Ramos (cell line): ENCODE results near the gene FNBP1.

Experiments used
- in situ Hi-C: fragments of 300-500 bp; cut with MboI; formaldehyde crosslinking; loops from one replicate; pipeline ENCODE4 v1.14.3; 2022; ENCODE audit warnings: low sequenced_read_pairs; ENCODE audit not compliant: unreplicated experiment

The FNBP1 gene

GRCh38 chr9:129900263-129901027 is 142.5 kb downstream of the FNBP1 start:
- in situ Hi-C loops: no loop called here

DNA sequence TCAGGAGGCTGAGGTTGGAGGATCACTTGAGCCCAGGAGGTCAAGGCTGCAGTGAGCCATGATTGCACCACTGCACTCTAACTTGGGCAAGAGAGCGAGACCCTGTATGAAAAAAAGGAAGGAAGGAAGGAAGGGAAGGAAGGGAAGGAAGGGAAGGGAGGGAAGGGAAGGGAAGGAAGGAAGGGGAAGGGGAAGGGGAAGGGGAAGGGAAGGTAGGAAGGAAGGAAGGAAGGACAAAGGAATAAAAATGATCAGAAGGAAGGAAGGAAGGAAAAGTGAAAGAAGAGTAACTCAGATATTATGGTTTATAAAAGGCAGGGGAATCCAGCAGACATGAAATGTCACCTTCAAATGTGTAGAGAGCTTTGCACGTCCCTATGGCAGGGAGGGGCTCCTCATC is 143.4 kb downstream of the FNBP1 start:
- in situ Hi-C loops: loop anchor here (25.0 kb wide), 1 partner anchor 188 kb away; no protein-coding TSS in a partner anchor

- in situ Hi-C loops: loop anchor here (25.0 kb wide), 1 partner anchor 189 kb away; no protein-coding TSS in a partner anchor
Observed at GRCh38 chr9:129898185-129898584, 144.8 kb downstream of the FNBP1 start.

DNA sequence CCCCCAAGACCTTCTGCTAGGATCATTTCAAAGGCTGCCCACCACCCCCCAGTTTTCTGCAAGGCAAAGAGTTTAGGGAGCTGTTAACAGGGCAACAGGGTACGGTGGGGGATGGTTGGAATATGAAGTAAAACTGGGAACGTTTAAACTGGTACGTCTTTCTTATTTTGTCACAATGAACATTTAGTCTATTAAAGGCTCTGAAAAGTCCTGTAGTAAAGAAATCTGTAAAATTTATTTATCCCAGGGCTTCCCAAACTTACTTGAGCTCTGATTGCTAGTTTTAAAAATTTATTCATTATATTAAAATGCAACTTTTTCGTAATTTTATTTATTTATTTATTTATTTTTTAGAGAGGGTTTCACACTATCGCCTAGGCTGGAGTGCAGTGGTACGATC is 145.7 kb downstream of the FNBP1 start:
- in situ Hi-C loops: loop anchor here (25.0 kb wide), 1 partner anchor 190 kb away; no protein-coding TSS in a partner anchor

DNA sequence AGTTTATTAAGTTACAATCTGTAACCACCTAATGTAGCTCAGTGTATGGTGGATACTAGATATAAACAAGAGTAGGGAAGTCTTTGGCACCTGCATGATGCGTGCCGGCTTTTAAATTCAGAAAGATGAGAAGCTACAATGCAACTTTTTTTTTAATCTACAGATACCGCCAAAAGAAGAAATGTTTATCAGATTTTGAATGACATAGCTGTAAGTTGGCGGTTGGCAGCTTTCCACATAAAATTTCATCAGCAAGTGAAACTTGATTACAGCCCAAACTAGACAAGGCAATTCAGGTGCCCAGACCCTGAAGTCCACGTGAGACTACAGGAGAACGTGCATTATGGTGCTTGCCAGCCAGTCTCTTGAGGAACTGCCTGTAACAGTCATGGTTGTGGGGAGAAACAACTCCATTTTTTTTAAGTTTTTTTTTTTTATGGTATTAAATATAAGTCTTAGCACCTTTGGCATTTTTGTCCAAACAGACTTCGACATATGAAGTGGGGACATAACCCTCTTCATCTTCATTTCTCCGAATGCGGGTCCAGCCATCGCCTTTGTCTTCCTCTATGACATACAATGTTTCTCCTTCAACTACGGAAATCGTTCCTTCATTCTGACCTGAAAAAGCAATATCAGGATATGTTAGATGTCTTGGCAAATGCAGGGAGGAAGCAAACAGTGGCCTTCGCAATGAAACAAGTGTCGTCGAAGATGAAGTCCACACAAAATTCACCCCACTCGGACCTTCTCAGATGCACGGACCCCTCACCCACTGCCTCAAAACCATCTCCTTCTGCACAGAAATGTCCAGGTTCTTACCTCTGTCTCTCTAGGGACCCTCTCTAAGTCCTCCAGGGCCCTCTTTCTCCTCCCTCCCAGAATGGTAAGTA is 147.4 kb downstream of the FNBP1 start:
- in situ Hi-C loops: loop anchor here (25.0 kb wide), 1 partner anchor 192 kb away; no protein-coding TSS in a partner anchor

DNA sequence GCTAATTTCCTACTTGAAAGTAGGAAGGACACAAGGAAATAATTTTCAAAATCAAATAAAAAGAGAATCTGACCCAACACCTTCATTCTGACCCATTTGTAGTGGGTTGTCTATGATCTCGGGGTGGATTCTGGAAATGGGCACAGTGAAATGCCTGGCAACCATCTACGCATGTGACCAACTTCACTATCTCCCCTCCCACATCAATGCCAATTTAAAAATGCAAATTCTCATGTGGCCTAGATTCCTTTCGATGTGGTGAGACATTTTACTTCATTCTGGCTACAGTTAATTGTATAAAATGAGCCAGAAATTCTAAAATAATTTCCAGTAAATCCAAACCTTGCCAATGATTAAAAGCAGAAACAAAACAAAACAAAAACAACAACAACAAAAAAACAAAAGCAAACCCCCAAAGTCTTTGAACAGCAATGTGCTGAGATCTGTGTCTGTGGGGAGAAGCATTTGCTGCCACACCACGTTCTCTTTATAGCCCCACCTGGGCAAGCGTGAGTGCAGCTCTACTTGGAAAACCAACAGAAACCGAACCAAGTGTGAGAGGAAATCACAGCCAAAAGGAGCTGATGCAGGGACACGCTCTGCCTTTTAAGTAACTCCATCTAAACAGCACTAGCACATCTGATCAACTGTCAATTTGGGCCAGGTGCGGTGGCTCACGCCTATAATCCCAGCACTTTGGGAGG is 148.7 kb downstream of the FNBP1 start:
- in situ Hi-C loops: loop anchor here (25.0 kb wide), 1 partner anchor 193 kb away; no protein-coding TSS in a partner anchor

DNA sequence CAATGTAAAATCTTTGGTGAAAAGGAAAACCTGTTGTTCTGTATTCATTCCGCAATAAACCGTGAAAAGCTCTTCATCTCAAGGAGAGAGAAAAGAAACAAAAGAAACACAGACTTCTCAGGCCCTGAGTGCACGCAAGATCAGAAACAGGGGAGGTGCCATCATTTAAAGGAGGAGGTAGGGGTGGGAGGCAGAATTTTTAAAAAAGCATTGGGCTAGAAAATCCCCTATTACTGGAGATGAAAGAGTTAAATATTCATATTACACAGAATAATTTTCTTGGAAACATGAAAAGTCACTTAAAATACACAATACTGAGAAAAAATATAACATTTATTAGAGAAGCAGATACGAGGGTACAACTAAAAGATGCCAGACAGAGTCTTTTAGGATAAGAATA is 151.4 kb downstream of the FNBP1 start:
- in situ Hi-C loops: loop anchor here (25.0 kb wide), 1 partner anchor 196 kb away; no protein-coding TSS in a partner anchor

GRCh38 chr9:129890718-129891299 is 152.2 kb downstream of the FNBP1 start:
- in situ Hi-C loops: loop anchor here (25.0 kb wide), 1 partner anchor 196 kb away; no protein-coding TSS in a partner anchor

GRCh38 chr9:129889941-129890717 is 152.9 kb downstream of the FNBP1 start:
- in situ Hi-C loops: loop anchor here (10.0 to 25.0 kb wide), 2 partner anchors 197 to 345 kb away; no protein-coding TSS in a partner anchor

GRCh38 chr9:129889122-129889940 is 153.7 kb downstream of the FNBP1 start:
- in situ Hi-C loops: loop anchor here (10.0 to 25.0 kb wide), 2 partner anchors 198 to 345 kb away; no protein-coding TSS in a partner anchor

DNA sequence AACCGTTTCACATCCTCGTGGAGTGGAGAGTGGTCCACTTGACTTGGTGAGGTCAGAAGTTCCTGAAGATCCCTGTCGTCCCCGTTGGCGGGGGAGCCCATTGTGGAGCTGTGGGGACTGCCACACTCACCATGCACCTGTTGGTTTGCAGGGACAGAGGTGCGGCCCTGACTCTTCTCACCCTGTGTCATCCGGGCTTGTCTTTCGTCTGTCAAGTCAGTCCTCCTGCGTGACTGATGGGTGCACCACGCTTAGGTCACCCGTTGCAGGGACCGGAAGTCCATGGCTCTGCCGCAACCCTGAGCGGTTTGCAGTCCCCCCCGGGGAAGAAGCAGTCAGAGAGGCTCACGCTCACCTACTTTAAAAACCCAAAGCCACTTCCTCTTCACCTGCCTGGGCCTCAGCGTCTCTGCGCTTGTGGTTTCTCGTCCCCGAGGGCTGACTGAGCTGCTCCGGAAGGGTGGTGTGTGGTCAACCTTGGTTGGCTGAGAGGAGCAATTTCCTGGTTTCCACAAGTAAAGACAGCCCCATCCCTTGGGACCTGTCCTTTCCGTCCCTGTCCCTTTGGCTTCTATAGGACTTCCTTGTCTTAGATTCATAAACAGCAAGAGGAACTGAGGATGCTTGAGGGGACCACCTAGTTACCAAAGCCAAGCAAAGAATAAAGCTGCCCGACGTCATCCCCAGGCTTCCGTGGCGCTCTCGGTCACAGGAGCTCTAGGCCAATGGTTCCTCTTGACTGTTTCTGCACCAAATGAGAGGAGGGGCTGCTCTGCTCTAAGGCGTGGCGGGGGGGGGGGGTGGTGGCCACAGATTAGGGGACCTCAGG is 154.5 kb downstream of the FNBP1 start:
- in situ Hi-C loops: loop anchor here (10.0 to 25.0 kb wide), 2 partner anchors 199 to 346 kb away; no protein-coding TSS in a partner anchor

DNA sequence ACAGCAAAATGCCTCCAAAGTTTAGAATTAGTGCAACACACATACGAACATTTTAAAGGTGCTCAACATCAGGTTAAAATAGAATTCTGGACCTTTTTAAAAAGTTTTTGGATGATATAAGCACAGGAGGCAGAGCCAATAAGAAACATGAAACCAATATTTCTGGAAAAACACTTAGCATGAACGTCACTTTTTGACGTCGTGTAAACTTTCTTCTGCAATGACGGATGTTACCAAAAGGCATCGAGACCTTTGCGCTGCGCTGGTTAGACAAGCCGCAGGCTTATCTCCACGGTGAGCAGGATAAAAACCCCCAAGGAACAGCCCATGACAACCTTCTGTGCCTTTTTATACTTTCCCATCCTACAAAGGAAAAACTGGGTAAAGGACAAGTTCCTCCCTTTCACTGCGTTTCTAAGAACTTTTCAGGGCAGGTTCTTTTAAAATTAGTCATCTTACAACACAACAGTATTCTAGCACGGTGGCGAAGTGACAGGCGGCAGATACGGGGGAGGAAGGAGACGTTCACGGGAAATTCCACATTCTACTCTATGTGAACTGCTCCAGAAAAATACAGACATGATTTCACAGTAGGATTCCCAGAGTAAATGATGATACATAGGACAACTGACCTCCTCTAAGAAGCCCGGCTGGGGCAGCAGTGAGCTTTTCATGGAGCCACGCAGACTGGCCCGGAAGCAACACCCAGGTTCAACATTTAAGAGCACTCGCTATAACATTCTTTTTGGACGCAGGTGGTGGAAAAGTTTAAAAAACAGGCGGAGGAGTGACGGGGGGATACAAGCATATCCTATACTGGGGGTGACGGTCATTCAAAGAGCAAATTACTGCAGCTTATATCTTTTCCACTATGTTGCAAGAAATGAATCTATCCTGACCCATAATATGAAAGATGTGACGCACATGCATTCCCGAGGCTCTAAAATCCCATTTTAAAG is 155.4 kb downstream of the FNBP1 start:
- in situ Hi-C loops: loop anchor here (10.0 to 25.0 kb wide), 2 partner anchors 200 to 347 kb away; no protein-coding TSS in a partner anchor

DNA sequence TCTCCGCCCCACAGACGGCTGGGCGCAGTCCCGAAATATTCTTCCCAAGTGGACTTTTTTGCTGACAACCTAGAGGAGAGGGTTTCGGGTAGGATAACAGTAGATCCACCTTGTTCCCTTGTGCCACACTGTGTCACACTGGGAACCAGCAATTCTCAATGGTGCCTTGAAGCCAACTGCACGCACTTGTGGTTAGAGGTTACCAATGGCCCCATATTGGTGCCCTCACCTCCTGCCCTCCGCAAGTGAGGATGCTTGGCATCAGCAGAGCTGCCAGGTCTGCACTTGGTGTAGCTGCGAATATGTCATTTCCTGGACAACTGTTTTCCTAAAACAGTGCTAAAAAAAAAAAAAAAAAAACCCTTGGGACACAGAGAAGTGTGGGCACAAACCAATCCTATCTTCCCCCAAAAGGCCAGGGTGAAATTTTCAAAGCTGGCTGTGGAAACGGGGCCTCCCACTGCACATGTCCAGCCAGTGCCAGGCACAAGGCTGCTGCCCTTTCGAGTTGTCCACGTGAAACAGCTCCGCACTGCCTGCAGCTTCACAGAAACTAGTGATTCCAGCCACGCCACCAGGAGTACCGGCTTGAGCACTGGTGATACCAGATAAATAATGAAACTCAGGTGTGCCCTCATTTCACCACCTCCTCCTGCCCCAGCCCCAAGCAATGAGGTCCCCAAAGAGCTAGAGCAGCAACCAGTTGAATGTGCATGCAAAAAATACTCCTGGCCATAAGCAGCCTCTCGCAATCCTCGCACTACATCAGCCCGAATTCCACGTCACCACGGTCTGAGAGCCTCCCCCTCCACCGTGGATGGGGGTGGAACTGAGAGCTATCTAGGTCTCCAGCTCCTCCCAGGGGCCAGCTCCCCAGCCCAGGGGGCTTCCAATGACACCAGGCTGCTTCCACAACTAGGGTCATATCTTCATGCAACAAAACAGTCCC is 156.5 kb downstream of the FNBP1 start:
- in situ Hi-C loops: loop anchor here (10.0 to 25.0 kb wide), 2 partner anchors 201 to 348 kb away; no protein-coding TSS in a partner anchor

DNA sequence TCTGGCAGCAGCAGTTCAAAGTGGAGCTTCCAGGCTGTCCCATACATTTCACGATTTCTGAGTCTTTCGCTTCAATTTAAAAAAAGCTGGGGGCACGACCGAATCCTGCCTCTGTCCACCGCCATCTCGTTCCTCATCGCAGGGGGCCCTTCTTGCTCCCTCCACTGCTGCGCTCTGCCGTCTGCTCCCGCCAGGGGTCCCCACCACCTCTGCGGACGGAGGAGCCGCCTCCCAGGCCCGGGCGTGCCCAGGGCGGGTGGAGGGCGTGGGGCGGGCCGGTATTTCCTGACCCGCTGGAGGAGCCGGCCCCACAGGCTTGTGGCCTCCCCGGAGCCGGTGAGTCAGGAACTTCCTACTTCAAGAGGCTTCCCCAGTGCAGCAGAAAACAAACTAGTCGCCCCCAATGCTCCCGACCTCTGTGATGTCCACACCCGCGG is 157.3 kb downstream of the FNBP1 start:
- in situ Hi-C loops: loop anchor here (10.0 to 25.0 kb wide), 2 partner anchors 202 to 349 kb away; no protein-coding TSS in a partner anchor
